Measurements from ENCODE around the gene TEAD4.

Gene TEAD4

GRCh38 chr12:3085341-3086139 lies 126.3 kb downstream of the TEAD4 start:
- no peak for DNase-seq

GRCh38 chr12:3086211-3086610 lies 127.0 kb downstream of the TEAD4 start:
- no peak for DNase-seq

DNA sequence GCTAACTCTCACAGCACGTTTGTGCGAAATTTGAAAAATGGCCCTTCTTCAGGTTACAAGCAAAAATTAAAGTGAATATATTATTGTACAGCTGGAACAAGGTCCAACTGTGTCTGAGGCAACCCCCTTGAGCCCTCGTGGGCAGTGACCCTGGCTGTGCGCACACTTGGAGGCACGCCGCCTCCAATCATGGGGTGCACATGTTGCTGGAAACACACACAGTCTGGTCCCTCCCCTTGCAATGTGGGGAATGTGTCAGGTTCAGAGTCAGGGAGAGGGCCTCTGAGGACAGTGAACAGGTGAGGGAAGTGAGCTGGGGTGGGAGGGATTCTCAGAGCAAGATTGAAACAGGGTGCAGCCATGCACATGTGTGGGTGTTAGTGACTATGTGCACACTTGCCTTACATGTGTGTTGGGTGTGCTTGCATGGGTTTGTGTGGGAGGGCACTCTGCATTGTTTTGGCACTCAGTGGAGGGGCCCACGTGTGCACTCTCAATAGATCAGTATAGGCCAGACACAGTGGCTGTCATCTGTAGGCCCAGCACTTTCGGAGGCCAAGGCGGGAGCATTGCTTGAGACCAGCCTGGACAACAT lies 127.6 kb downstream of the TEAD4 start:
- DNase-seq = no peak

DNA sequence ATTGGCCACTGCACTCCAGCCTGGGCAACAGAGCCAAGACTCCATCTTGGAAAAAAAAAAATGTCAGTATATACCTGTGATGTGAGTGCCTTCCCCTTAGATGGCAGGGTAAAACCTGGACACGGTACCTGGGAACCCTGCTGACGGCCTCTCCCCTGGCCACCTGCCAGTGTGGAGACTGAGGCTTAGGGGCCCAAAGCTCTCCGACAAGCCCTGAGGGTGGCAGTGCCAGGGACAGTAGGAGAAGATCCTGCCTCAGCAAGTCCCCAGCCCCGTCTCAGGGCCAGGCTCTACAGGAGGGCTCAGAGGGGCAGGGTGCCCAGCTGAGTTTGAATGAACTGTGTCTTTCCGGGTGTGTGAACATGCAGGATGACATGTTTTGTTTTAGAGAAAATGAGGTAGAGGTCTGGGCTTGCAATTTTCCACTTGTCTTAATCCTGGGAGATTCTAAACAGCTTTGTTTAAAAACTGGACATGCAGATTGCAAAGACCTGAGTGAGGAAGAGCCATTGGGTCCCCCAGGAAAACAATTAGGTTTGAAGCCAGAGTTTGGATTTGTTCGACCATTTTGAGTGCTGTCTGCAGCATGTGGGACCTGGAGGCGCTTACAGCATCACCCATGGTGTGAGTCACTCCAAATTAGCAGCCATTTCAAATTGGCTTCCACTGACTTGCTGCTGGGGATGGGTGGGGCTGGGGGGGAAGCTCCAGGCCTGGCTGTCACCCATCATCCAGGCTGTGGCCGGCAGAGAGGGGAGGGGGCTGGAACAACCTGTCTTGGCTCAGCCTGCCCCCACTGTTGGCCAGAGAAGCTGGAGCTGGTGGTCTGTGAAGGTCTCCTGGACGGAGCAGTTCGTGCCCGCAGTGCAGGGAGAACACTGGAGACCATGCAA lies 128.8 kb downstream of the TEAD4 start:
- no peak for DNase-seq

GRCh38 chr12:3089588-3089987 lies 130.4 kb downstream of the TEAD4 start:
- no peak for DNase-seq

Data from activated CD4-positive, CD25-positive, alpha-beta regulatory T cell treated with anti-CD3 and anti-CD28 coated beads, Interleukin-2, amount 50 U/mL, for 72 hours (primary cell).